Measurements from ENCODE around the gene KLK4. TPM values are rescaled to one million over a fixed set of nuclear protein-coding genes. Genes with fewer than 3 reads are reported as not detected.

The KLK4 gene
- total RNA-seq, 1 experiment from 2014 or later, result 0.84 TPM

DNA sequence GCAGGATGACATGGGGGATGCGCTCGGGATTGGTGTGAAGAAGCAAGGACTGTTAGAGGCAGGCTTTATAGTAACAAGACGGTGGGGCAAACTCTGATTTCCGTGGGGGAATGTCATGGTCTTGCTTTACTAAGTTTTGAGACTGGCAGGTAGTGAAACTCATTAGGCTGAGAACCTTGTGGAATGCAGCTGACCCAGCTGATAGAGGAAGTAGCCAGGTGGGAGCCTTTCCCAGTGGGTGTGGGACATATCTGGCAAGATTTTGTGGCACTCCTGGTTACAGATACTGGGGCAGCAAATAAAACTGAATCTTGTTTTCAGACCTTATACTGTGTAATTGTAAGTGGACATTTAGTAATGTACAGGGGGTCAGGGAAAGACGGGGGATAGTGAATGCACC is 31.0 kb downstream of the KLK4 start:
- H2AFZ ChIP-seq (ENCODE audit: low read depth, low read length, poor library complexity, severe bottlenecking), result no peak overlapping the region
- H3K27me3 ChIP-seq (ENCODE audit: insufficient read depth, low read length), result peaks cover 31% of the 10 kb centered on the region; the same call in 1 of the 2 replicates
- ChIA-PET RAD21 (ENCODE audit: low non-redundant PET in 1 of 2, low total read pairs in 2 of 2, uncharacterized antibody in 2 of 2, unreplicated experiment in 2 of 2) (no interaction called here), POLR2A (no interaction called here), CTCF (no interaction called here)
- no peaks in the 10 kb centered on the region for H3K79me2 ChIP-seq (ENCODE audit: insufficient read depth, low read length)
- no peak overlapping the region for H3K9ac ChIP-seq (ENCODE audit: low read length)
- TF ChIP-seq POLR2A (IDR thresholded peaks at IDR 0.05; ENCODE audit: borderline replicate concordance, extremely low read depth, insufficient read depth, insufficient read length) (no peak), CEBPB (IDR thresholded peaks at IDR 0.05; ENCODE audit: low read depth) (no peak), SIN3A (IDR thresholded peaks at IDR 0.05; ENCODE audit: low read depth) (no peak), TCF7L2 (IDR thresholded peaks at IDR 0.05; ENCODE audit: borderline replicate concordance, extremely low read depth, insufficient read depth, insufficient read length) (no peak), RAD21 (IDR thresholded peaks at IDR 0.05; ENCODE audit: low read depth) (no peak), ZNF274 (IDR thresholded peaks at IDR 0.05; ENCODE audit: low read depth, low read length) (no peak), FOSL1 (IDR thresholded peaks at IDR 0.05; ENCODE audit: low read depth) (no peak), EZH2 (IDR thresholded peaks at IDR 0.05) (no peak)
- H3K4me1 ChIP-seq (ENCODE audit: control insufficient read depth in 1 of 2, insufficient read depth in 2 of 2, low read length in 2 of 2), result no peaks in the 10 kb centered on the region; a peak in 1 of 4 replicates
- intact Hi-C loops (cut with micrococcal nuclease), result no loop called here
- no peaks in the 10 kb centered on the region for H3K9me3 ChIP-seq (ENCODE audit: control insufficient read depth in 1 of 2, insufficient read depth in 1 of 2, low read depth in 1 of 2, low read length in 2 of 2)
- no peaks in the 10 kb centered on the region for H4K20me1 ChIP-seq (ENCODE audit: insufficient read depth)
- ATAC-seq, result no peak
- no peak overlapping the region for H3K4me3 ChIP-seq (replicated peaks in 1 of 2; ENCODE audit: low read depth in 1 of 2, low read length in 2 of 2)
- no peak overlapping the region for H3K4me2 ChIP-seq (ENCODE audit: low read length)
- no peak for DNase-seq (ENCODE audit: low read depth, low spot score)
- no peaks in the 10 kb centered on the region for H3K9me2 ChIP-seq (ENCODE audit: insufficient read depth)
- BruUV-seq (replicated peaks), result no TSS peak
- no peak overlapping the region for H3K27ac ChIP-seq (ENCODE audit: low read depth, low read length)
- H3K36me3 ChIP-seq (ENCODE audit: control insufficient read depth in 1 of 2, insufficient read depth in 2 of 2, low read length in 2 of 2), result no peaks in the 10 kb centered on the region

DNA sequence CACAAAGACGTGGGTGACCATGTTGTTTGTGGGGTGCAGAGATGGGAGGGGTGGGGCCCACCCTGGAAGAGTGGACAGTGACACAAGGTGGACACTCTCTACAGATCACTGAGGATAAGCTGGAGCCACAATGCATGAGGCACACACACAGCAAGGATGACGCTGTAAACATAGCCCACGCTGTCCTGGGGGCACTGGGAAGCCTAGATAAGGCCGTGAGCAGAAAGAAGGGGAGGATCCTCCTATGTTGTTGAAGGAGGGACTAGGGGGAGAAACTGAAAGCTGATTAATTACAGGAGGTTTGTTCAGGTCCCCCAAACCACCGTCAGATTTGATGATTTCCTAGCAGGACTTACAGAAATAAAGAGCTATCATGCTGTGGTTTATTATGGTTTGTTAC is 32.3 kb downstream of the KLK4 start:
- no TSS peak for BruUV-seq (replicated peaks)
- TF ChIP-seq EGR1 (IDR thresholded peaks at IDR 0.05; ENCODE audit: low read depth) (no peak), CEBPB (IDR thresholded peaks at IDR 0.05; ENCODE audit: low read depth) (no peak), EZH2phosphoT487 (IDR thresholded peaks at IDR 0.05; ENCODE audit: borderline replicate concordance) (no peak), EZH2 (IDR thresholded peaks at IDR 0.05) (no peak), ZNF274 (IDR thresholded peaks at IDR 0.05; ENCODE audit: low read depth, low read length) (no peak), ELF1 (IDR thresholded peaks at IDR 0.05; ENCODE audit: borderline replicate concordance, low read depth) (no peak), POLR2AphosphoS5 (IDR thresholded peaks at IDR 0.05; ENCODE audit: low read depth, low read length) (no peak), CBX3 (IDR thresholded peaks at IDR 0.05; ENCODE audit: low read depth) (no peak), JUND (IDR thresholded peaks at IDR 0.05) (no peak), SP1 (IDR thresholded peaks at IDR 0.05; ENCODE audit: low read depth) (no peak), FOSL1 (IDR thresholded peaks at IDR 0.05; ENCODE audit: low read depth) (no peak), ZFX (IDR thresholded peaks at IDR 0.05) (no peak), SIN3A (IDR thresholded peaks at IDR 0.05; ENCODE audit: low read depth) (no peak), POLR2A (IDR thresholded peaks at IDR 0.05; ENCODE audit: borderline replicate concordance, extremely low read depth, insufficient read depth, insufficient read length) (no peak), SRF (IDR thresholded peaks at IDR 0.05; ENCODE audit: low read depth) (no peak), RAD21 (IDR thresholded peaks at IDR 0.05; ENCODE audit: low read depth) (no peak)
- TF ChIP-seq, protein P1, sequence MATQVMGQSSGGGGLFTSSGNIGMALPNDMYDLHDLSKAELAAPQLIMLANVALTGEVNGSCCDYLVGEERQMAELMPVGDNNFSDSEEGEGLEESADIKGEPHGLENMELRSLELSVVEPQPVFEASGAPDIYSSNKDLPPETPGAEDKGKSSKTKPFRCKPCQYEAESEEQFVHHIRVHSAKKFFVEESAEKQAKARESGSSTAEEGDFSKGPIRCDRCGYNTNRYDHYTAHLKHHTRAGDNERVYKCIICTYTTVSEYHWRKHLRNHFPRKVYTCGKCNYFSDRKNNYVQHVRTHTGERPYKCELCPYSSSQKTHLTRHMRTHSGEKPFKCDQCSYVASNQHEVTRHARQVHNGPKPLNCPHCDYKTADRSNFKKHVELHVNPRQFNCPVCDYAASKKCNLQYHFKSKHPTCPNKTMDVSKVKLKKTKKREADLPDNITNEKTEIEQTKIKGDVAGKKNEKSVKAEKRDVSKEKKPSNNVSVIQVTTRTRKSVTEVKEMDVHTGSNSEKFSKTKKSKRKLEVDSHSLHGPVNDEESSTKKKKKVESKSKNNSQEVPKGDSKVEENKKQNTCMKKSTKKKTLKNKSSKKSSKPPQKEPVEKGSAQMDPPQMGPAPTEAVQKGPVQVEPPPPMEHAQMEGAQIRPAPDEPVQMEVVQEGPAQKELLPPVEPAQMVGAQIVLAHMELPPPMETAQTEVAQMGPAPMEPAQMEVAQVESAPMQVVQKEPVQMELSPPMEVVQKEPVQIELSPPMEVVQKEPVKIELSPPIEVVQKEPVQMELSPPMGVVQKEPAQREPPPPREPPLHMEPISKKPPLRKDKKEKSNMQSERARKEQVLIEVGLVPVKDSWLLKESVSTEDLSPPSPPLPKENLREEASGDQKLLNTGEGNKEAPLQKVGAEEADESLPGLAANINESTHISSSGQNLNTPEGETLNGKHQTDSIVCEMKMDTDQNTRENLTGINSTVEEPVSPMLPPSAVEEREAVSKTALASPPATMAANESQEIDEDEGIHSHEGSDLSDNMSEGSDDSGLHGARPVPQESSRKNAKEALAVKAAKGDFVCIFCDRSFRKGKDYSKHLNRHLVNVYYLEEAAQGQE (IDR thresholded peaks at IDR 0.05; ENCODE audit: low read depth), result no peak
- TF ChIP-seq, protein P2, sequence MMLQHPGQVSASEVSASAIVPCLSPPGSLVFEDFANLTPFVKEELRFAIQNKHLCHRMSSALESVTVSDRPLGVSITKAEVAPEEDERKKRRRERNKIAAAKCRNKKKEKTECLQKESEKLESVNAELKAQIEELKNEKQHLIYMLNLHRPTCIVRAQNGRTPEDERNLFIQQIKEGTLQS (IDR thresholded peaks at IDR 0.05), result no peak
- Histone ChIP-seq H3K27ac (ENCODE audit: low read depth, low read length) (no peak overlapping the region), H3K4me2 (ENCODE audit: low read length) (no peak overlapping the region), H3K36me3 (ENCODE audit: control insufficient read depth in 1 of 2, insufficient read depth in 2 of 2, low read length in 2 of 2) (no peaks in the 10 kb centered on the region), H3K4me3 (replicated peaks in 1 of 2; ENCODE audit: low read depth in 1 of 2, low read length in 2 of 2) (no peak overlapping the region), H3K79me2 (ENCODE audit: insufficient read depth, low read length) (no peaks in the 10 kb centered on the region), H3K4me1 (ENCODE audit: control insufficient read depth in 1 of 2, insufficient read depth in 2 of 2, low read length in 2 of 2) (no peaks in the 10 kb centered on the region), H4K20me1 (ENCODE audit: insufficient read depth) (no peaks in the 10 kb centered on the region), H3K9me3 (ENCODE audit: control insufficient read depth in 1 of 2, insufficient read depth in 1 of 2, low read depth in 1 of 2, low read length in 2 of 2) (no peaks in the 10 kb centered on the region), H3K27me3 (ENCODE audit: insufficient read depth, low read length) (peaks cover 45% of the 10 kb centered on the region), H3K9ac (ENCODE audit: low read length) (no peak overlapping the region), H2AFZ (ENCODE audit: low read depth, low read length, poor library complexity, severe bottlenecking) (no peak overlapping the region), H3K9me2 (ENCODE audit: insufficient read depth) (no peaks in the 10 kb centered on the region)
- ChIA-PET CTCF (no interaction called here), POLR2A (no interaction called here), RAD21 (ENCODE audit: low non-redundant PET in 1 of 2, low total read pairs in 2 of 2, uncharacterized antibody in 2 of 2, unreplicated experiment in 2 of 2) (no interaction called here)
- ATAC-seq, result no peak
- DNase-seq (ENCODE audit: low read depth, low spot score), result no peak
- intact Hi-C loops (cut with micrococcal nuclease), result no loop called here
